ENCODE data around the gene TDRD9. TPM values are rescaled to one million over a fixed set of nuclear protein-coding genes. Genes with fewer than 3 reads are reported as not detected.
A peak's percentile ranks its signal among the peaks of the same experiment; 100 is the strongest.

The TDRD9 gene
- total RNA-seq, 1 experiment from 2014 or later = not detected

GRCh38 chr14:103890821-103891666, 37.2 kb upstream of the TDRD9 start:
- no peak for DNase-seq (ENCODE audit: extremely low read depth, low read depth)

GRCh38 chr14:103891667-103892215, 36.5 kb upstream of the TDRD9 start:
- DNase-seq (ENCODE audit: extremely low read depth, low read depth) = no peak

GRCh38 chr14:103892247-103892646, 36.0 kb upstream of the TDRD9 start:
- no peak for DNase-seq (ENCODE audit: extremely low read depth, low read depth)

GRCh38 chr14:103894034-103894722, 34.1 kb upstream of the TDRD9 start:
- no peak for DNase-seq (ENCODE audit: extremely low read depth, low read depth)

GRCh38 chr14:103894723-103895059, 33.6 kb upstream of the TDRD9 start:
- no peak for DNase-seq (ENCODE audit: extremely low read depth, low read depth)

DNA sequence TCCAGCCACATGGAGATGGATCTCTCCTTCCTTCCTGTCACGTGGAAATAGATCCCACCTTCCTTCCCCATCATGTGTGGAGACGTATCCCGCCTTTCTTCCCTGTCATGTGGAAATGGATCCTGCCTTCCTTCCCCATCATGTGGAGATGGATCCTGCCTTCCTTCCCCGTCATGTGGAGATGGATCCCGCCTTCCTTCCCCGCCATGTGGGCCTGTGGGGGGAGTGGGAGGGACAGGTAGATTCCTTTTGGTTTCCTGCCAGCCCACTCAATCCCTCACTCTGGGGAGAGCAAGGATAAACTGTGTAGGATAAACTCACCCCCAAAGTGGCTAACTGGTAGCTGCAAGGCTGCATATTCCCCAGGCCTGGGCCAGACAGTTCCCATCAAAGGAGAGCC, 31.7 kb upstream of the TDRD9 start:
- DNase-seq (ENCODE audit: extremely low read depth, low read depth) = no peak

DNA sequence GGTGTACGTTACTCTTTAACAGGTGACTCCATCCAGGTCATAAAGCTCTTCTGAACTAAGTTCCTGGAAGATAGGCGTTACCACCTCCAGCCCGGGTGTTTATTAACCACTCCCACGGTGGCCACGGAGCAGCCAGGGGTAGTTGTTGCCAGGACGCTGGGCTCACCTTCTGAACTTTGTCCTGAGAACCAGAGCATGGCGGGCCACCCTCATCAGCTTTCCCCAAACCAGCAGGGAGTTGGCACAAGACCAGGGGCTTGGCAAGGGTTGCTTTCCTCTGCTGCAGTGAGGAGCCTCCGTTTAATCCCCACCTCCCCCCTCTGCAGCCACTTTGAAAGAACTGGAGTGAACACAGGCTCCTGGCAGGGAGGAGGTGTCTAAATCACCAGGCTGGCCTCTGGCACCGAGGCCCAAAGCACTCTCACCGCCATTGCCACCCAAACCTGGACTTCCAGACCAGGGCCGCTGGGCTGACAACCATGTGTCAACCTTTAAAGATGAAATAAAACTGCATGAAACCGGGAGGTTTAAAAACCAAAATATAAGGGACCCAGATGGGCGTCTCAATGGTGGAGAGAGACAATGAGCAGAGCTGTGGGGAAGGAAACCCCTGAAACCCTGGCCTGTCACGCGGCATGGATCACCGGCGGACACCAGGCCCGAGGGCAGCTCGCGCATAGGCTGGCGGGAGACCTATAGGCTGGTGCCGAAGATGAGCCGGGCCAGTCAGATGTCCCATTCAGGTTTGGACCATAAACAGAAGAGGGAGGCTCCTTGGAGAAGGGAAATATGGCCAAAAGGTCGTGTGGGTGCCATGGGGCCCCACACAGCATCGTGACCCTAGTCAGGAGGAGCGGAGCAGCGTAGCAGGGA, 30.9 kb upstream of the TDRD9 start:
- DNase-seq (ENCODE audit: extremely low read depth, low read depth) = no peak

DNA sequence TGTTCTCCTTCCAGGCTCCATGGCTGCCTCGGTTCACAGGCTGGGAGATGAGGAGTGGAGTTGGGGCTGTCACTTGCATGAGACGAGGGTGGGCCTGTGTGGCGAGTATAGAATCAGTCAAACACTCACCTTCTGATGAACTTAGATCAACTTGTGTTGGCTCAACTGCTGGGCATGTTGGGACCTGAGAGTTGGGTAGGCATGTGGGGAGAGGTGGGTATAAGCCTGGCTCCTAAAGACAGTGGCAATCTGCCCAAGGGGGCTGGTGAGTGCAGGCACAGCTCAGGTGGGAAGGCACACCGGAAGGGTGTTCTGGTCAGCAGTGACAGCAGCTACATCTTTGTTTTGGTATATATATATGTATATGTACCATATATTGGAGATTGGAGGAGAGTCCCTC, 30.1 kb upstream of the TDRD9 start:
- DNase-seq (ENCODE audit: extremely low read depth, low read depth) = no peak

DNA sequence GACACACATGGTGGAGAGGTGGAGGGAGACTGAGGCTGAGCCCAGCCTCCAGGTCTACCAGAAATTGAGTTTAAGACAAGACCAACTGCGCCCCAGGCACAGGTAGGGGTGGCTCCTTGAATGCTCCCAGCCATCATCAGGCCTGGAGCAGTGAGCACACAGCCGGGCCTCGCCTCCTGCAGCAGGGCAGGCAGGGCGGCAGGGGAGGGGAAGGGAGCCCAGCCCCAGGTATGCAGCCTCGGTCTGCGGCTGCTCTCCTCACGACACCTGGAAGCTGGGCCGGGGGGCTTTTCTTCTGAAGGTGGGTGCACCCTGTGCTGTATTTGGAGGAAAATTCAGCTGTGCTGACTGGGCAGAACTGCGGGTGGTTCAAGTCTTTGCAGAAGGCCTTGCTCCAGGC, 29.5 kb upstream of the TDRD9 start:
- DNase-seq (ENCODE audit: extremely low read depth, low read depth) = no peak

- DNase-seq (ENCODE audit: extremely low read depth, low read depth) = no peak
Measured at GRCh38 chr14:103899316-103899715, 28.9 kb upstream of the TDRD9 start.

DNA sequence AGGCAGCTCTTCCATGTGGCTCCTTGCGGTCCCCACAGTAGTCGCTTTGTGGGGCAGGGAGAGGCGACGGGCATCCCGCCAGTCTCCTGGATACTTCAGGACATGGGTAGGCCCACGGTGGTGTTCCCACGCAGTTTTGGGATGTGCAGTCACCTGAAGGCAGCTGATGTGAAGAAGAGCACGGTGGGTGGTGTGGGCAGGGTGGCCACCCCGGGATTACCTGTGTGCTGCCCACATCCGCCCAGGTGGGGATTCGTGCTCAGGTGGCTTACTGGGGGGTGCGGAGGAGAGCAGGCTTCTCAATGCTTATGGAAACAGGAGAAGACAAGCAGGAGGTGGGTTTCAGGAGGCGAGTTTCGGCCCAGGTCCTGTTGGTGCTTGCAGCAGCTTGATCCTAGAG, 28.4 kb upstream of the TDRD9 start:
- no peak for DNase-seq (ENCODE audit: extremely low read depth, low read depth)

- no peak for DNase-seq (ENCODE audit: extremely low read depth, low read depth)
Measured at GRCh38 chr14:103904493-103905107, 23.7 kb upstream of the TDRD9 start.

- DNase-seq (ENCODE audit: extremely low read depth, low read depth) = no peak
Measured at GRCh38 chr14:103905842-103906456, 22.3 kb upstream of the TDRD9 start.

DNA sequence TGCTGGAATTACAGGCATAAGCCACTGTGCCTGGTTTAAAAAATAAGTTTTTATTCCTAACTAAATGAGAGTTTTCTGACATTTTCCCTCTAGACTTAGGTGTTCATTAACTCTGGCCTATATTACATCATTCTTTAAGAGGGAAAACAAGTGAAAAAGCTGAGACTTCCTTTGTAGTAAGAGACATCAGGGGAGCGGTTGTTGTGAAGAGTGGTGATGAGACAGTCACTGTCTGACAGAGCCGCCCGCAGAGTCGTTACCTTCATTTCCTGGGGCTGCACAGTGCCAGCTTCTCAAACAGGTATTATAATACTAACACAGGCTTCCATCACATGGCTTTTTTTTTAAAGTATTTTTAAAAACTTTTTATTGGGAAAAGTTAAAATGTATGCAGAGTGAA, 19.7 kb upstream of the TDRD9 start:
- no peak for DNase-seq (ENCODE audit: extremely low read depth, low read depth)

GRCh38 chr14:103909531-103910261, 18.6 kb upstream of the TDRD9 start:
- DNase-seq (ENCODE audit: extremely low read depth, low read depth) = no peak

GRCh38 chr14:103910262-103910935, 17.9 kb upstream of the TDRD9 start:
- peak; percentile 58 for DNase-seq (ENCODE audit: extremely low read depth, low read depth)

- DNase-seq (ENCODE audit: extremely low read depth, low read depth) = no peak
Measured at GRCh38 chr14:103910984-103911383, 17.3 kb upstream of the TDRD9 start.

- no peak for DNase-seq (ENCODE audit: extremely low read depth, low read depth)
Measured at GRCh38 chr14:103915616-103916015, 12.6 kb upstream of the TDRD9 start.
